Measurements from ENCODE around the gene SERTAD3. TPM values are rescaled to one million over a fixed set of nuclear protein-coding genes. Genes with fewer than 3 reads are reported as not detected.
"Not testable (repeated sequence)": the region's sequence is repeated elsewhere in the genome, so short reads cannot be mapped to it uniquely, and the experiment has no call there.

SERTAD3 gene
- total and polyA plus RNA-seq, 2 donors = 32.2 to 43.8 TPM

DNA sequence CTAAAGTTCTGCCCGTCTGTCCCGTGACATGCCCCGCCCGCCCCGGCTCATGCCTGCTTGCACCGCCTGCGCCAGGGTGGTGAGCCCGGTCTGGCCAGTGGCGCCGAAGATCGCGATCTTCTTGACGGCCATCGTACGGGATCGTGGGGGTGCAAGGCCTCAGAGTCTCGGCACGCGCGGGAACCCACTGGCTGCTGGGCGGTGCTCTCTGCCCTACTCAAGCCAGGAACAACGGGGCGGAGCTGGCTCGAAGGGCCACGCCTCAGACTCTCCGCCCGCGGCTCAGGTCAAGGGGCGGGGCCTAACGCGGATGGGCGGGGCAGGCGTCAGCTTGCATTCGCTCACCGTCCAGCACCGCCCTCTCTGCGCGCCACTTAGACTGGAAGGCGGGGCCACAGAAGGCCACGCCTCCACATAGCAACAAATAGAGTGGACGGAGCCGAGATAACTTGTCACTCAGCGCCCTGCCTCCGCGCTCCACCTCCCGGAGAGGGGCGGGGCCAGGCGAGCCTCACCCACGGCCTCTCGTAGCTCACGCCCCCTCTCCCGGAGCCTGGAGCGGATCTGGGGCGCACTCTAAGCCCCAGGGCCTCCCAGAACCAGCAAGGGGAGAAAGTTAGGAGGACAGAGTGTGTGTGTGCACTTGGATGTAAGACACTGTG is 21.6 kb upstream of the SERTAD3 start, which contains the start of gene BLVRB:
Gene BLVRB (minus strand): TSS at position 189 of the 662 bp plus-strand sequence. CDS start 57 bp downstream, at position 132.
- under 1% methylated on average over 54 of the region's 54 CpGs for WGBS
- H3K36me3 ChIP-seq (ENCODE audit: insufficient read depth) = no peaks in the 10 kb centered on the region
- peaks cover 2% of the 10 kb centered on the region for H3K4me1 ChIP-seq (ENCODE audit: insufficient read depth)
- peak; percentile 96 for DNase-seq (ENCODE audit: extremely low spot score)
- H3K27ac ChIP-seq (ENCODE audit: low read depth) = peak within 1 kb of the TSS; percentile 68
- H3K4me3 ChIP-seq (ENCODE audit: low read depth, low read length) = peak within 1 kb of the TSS; percentile 61

DNA sequence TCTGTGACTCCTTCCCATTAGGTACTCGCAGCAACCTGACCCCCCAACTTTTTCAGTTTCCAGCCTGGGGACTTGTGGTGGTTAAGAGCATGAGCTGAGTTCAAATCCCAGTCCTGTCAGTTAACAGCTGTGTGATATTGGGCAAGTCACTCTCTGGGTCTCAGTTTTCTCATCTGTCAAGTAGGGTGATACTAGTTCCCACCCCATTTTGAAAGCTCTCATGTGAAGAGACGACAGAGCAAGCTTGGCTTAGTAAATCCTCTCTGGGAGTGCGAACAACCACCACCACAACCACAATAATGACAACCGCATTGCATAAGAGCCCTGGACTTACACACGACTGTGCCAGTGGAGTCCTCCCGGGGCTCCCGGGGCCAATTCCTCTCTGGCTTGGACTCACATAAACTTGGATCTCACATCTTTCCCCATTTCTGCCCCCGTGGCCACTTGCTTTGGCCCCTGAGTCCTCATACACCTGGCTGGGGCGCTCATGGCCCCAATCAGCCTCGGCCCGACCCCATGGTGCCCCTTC is 21.0 kb upstream of the SERTAD3 start:
- DNase-seq (ENCODE audit: extremely low spot score) = no peak
- Histone ChIP-seq H3K4me1 (ENCODE audit: insufficient read depth) (peaks cover 2% of the 10 kb centered on the region), H3K36me3 (ENCODE audit: insufficient read depth) (no peaks in the 10 kb centered on the region), H3K27ac (ENCODE audit: low read depth) (peak overlapping the region; percentile 68), H3K4me3 (ENCODE audit: low read depth, low read length) (peak overlapping the region; percentile 51)
- WGBS = 13% methylated on average over 11 of the region's 11 CpGs

DNA sequence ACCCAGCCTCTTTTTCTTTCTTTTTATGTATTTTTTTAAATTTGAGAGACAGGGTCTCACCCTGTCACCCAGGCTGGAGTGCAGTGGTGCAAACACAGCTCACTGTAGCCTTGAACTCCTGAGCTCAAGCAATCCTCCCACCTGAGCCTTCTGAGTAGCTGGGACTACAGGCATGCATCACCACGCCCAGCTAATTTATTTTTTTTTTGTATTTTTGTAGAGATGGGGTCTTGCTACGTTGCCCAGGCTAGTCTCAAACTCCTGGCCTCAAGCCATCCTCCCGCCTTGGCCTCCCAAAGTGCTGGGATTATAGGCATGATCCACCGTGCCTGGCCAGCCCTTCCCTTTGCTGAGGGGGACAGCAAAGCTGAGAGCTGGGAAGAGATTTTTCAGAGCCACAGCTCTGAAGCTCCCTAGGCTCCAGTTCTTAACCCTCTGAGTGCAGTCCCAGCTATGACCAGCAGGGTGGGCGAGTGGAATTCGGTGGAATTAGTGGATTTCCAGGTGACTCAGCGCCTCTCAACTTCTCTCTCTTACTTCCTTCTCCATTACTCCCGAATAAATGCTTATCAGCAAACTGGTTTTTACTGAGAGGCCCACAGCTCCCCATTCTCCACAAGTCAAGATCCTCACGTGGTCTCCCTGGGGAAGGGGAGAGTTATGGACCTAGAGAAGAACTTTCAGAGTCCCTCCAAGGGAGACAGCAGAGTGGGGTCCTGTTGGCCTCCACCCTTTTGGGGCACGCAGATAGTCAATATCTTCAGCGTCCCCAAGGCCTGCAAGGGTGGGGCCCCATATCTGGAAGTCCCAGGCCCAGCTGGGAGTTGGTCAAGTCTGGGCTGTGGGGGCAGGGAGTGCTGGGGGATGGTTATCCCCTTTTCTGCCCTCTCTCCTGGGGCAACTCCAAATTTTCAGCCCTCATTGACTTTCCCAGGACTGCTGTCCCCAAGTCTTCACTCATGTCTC is 20.2 kb upstream of the SERTAD3 start:
- 19% methylated on average over 11 of the region's 11 CpGs for WGBS
- Histone ChIP-seq H3K4me3 (ENCODE audit: low read depth, low read length) (no peak overlapping the region), H3K36me3 (ENCODE audit: insufficient read depth) (no peaks in the 10 kb centered on the region), H3K4me1 (ENCODE audit: insufficient read depth) (peaks cover 2% of the 10 kb centered on the region), H3K27ac (ENCODE audit: low read depth) (peak overlapping the region; percentile 68)
- DNase-seq (ENCODE audit: extremely low spot score) = no peak

DNA sequence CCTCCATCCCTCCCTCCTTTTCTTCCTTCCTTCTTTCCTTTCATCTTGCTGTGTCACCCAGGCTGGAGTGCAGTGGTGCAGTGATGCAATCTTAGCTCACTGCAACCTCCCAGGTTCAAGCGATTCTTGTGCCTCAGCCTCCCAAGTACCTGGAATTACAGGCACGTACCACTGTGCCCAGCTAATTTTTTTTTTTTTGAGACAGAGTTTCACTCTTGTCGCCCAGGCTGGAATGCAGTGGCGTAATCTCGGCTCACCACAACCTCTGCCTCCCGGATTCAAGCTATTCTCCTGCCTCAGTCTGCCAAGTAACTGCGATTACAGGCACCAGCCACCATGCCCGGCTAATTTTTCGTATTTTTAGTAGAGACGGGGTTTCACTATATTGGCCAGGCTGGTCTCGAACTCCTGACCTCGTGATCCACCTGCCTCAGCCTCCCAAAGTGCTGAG is 19.5 kb upstream of the SERTAD3 start:
- not testable (repeated sequence) for DNase-seq (ENCODE audit: extremely low spot score); H3K36me3 ChIP-seq (ENCODE audit: insufficient read depth); H3K4me1 ChIP-seq (ENCODE audit: insufficient read depth); H3K27ac ChIP-seq (ENCODE audit: low read depth); H3K4me3 ChIP-seq (ENCODE audit: low read depth, low read length)
- WGBS = 85% methylated on average over 12 of the region's 12 CpGs

DNA sequence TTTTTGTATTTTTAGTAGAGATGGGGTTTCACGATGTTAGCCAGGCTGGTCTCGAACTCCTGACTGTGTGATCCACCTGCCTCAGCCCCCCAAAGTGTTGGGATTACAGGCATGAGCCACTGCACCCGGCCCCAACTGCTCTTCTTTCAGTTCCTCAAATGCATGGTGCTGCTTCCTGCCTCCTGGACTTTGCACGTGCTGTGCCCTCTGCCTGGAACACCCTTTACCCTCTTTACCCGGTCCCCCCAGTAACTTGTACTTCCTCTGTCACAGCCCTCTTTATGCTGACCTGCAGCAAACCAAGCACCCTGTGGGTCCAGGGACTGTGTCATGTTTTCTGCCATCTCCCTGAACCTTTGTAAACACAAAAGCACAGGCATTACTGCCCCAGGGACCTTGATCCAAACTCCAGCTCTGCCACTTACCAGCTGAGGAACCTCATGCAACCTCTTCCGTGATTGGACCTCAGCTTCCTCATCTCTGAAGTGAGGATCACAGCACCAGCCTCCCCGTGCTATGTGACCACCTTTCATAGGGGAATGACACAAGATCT is 17.6 kb upstream of the SERTAD3 start:
- Histone ChIP-seq H3K36me3 (ENCODE audit: insufficient read depth) (no peaks in the 10 kb centered on the region), H3K4me1 (ENCODE audit: insufficient read depth) (no peaks in the 10 kb centered on the region), H3K4me3 (ENCODE audit: low read depth, low read length) (no peak overlapping the region), H3K27ac (ENCODE audit: low read depth) (no peak overlapping the region)
- no peak for DNase-seq (ENCODE audit: extremely low spot score)
- WGBS = 81% methylated on average over 7 of the region's 7 CpGs

DNA sequence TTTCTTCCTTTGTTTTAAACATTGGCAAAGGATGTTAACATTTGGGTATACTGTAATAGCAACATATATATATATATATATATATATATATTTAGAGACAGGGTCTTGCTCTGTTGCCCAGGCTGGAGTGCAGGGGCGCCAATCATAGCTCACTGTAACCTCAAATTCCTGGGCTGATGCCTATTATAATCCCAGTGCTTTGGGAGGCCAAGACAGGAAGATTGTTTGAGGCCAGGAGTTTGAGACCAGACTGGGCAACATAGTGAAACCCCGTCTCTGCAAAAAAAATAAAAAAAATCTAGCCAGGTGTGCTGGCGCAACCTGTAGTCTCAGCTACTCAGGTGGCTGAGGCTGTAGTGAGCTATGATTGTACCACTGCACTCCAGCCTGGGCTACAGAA is 16.1 kb upstream of the SERTAD3 start:
- H3K27ac ChIP-seq (ENCODE audit: low read depth) = no peak overlapping the region
- no peaks in the 10 kb centered on the region for H3K36me3 ChIP-seq (ENCODE audit: insufficient read depth)
- no peak for DNase-seq (ENCODE audit: extremely low spot score)
- WGBS = 90% methylated on average over 3 of the region's 3 CpGs
- no peak overlapping the region for H3K4me3 ChIP-seq (ENCODE audit: low read depth, low read length)
- H3K4me1 ChIP-seq (ENCODE audit: insufficient read depth) = no peaks in the 10 kb centered on the region

DNA sequence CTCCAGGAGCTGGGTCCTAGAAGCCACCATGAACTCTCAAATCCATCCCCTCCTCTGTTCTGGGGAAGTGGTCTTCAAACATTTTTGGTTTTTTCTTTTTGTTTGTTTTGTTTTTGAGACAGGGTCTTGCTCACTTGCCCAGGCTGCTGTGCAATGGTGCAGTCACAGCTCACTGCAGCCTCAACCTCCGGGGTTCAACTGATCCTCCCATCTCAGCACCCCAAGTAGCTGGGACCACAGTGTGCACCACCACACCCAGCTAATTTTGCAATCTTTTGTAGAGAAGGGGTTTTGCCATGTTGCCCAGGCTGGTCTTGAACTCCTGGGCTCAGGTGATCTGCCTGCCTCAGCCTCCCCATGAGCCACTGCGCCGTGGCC is 14.5 kb upstream of the SERTAD3 start:
- Histone ChIP-seq H3K27ac (ENCODE audit: low read depth) (no peak overlapping the region), H3K4me3 (ENCODE audit: low read depth, low read length) (no peak overlapping the region), H3K4me1 (ENCODE audit: insufficient read depth) (no peaks in the 10 kb centered on the region), H3K36me3 (ENCODE audit: insufficient read depth) (no peaks in the 10 kb centered on the region)
- no peak for DNase-seq (ENCODE audit: extremely low spot score)
- 98% methylated on average over 3 of the region's 3 CpGs for WGBS

DNA sequence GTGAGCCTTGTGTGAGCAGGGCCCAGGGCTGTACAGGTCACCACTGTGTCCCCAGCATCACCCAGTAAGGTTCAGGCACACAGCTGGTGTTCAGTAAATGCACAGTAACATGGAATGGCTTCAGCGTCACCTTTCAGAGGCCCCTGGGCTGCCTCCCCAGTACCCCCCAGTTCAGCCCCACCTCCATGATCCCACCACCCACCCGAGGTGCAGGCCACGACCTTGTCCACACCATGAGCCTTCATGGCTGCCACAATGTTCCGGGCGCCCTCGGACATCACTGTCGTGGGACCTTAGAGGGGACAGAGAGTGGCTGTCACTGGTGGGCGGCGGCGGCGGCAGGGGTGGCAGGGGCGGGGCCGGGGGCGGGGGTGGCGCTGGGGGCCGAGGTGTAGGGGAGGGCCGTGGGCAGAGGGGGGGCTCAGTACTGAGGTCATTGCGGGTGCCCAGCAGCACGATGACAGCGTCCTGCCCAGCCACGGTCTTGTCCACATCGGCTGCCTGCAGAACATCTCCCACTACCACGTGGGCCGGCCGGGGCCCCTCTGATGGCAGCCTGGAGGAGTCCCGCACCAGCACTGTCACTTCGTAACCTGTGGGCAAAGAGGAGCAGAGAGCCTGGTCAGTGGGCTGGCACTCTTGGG is 13.9 kb upstream of the SERTAD3 start:
- no peak overlapping the region for H3K4me3 ChIP-seq (ENCODE audit: low read depth, low read length)
- H3K27ac ChIP-seq (ENCODE audit: low read depth) = no peak overlapping the region
- no peak for DNase-seq (ENCODE audit: extremely low spot score)
- H3K4me1 ChIP-seq (ENCODE audit: insufficient read depth) = no peaks in the 10 kb centered on the region
- 89% methylated on average over 27 of the region's 27 CpGs for WGBS
- no peaks in the 10 kb centered on the region for H3K36me3 ChIP-seq (ENCODE audit: insufficient read depth)

DNA sequence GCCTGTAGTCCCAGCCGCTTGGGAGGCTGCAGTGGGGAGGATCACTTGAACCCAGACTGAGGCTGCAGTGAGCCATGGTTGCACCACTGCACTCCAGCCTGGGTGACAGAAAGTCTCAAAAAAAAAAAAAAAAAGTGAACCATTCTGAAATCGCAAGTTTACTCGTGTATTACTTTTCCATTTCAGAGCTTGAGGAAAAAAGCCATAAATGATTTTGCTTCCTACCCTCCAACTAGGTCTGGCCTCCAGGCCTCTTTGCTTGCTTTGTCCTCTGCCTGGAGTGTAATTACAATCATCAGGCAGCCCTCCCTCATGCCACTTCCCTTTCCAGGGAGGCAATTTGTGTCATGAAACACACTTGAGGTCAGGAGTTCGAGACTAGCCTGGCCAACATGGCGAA is 12.9 kb upstream of the SERTAD3 start:
- 94% methylated on average over 5 of the region's 5 CpGs for WGBS
- no peak for DNase-seq (ENCODE audit: extremely low spot score)
- Histone ChIP-seq H3K4me1 (ENCODE audit: insufficient read depth) (no peaks in the 10 kb centered on the region), H3K4me3 (ENCODE audit: low read depth, low read length) (no peak overlapping the region), H3K36me3 (ENCODE audit: insufficient read depth) (no peaks in the 10 kb centered on the region), H3K27ac (ENCODE audit: low read depth) (no peak overlapping the region)

DNA sequence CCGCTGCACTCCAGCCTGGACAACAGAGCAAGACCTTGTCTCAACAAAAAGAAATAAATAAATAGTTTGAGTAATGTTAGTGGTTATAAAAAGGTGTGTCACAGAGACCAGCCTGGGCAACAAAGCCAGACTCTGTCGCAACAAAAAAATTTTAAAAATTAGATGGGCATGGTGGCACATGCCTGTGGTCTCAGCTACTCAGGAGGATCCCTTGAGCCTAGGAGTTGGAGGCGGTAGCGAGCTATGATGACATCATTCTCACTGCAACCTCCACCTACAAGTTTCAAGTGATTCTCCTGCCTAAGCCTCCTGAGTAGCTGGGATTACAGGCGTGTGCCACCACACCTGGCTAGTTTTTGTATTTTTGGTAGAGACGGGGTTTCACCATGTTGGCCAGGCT is 9.8 kb upstream of the SERTAD3 start:
- WGBS = 94% methylated on average over 6 of the region's 6 CpGs
- not testable (repeated sequence) for H3K36me3 ChIP-seq (ENCODE audit: insufficient read depth); H3K4me3 ChIP-seq (ENCODE audit: low read depth, low read length); DNase-seq (ENCODE audit: extremely low spot score); H3K4me1 ChIP-seq (ENCODE audit: insufficient read depth); H3K27ac ChIP-seq (ENCODE audit: low read depth)

DNA sequence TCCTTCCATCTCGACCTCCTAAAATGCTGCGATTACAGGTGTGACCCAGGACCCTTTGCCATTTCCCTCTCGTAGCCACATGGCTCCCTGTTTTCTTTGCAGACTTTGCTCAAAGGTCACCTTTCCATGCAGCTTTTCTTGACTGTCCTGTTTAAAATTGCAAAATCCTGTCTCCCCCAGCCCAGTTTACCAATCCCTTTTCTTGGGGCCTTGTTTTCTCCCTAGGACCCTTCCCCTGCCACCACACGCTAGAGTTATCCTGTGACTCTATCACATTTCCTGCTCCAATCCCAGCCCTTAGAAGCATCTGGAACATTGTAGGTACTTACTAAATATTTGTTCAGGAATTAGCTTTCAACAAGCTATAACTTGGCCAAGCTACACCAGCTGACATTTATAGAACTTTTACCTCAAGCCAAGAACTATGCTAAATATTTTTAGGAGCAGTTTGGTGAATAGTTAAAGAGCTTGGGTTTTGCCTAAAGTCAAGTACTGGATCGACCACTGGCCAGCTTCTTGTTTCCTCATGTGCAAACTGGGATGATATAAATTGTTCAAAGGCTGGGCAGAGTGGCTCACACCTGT is 9.1 kb upstream of the SERTAD3 start:
- Histone ChIP-seq H3K4me3 (ENCODE audit: low read depth, low read length) (no peak overlapping the region), H3K4me1 (ENCODE audit: insufficient read depth) (no peaks in the 10 kb centered on the region), H3K27ac (ENCODE audit: low read depth) (no peak overlapping the region), H3K36me3 (ENCODE audit: insufficient read depth) (no peaks in the 10 kb centered on the region)
- DNase-seq (ENCODE audit: extremely low spot score) = no peak
- WGBS = 65% methylated on average over 5 of the region's 5 CpGs

DNA sequence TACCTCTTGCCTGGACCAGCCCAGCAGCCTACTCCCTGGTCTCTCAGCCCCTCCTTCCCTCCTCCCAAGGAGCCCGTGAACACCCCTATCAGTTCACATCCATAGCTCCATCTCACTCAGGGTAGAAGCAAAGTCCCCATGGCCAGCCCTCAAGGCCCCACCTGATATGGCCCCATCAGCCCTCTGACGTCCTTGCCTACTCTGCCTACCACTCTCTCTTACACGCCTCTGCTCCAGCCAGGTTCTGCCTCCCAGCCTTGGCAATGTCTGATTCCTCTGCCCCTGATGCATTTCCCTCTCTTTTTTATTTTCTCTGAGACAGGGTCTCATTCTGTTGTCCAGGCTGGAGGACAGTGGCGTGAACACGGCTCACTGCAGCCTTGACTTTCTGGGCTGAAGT is 7.9 kb upstream of the SERTAD3 start:
- no peak overlapping the region for H3K27ac ChIP-seq (ENCODE audit: low read depth)
- no peak overlapping the region for H3K4me3 ChIP-seq (ENCODE audit: low read depth, low read length)
- WGBS = 68% methylated on average over 5 of the region's 5 CpGs
- no peak for DNase-seq (ENCODE audit: extremely low spot score)
- no peaks in the 10 kb centered on the region for H3K36me3 ChIP-seq (ENCODE audit: insufficient read depth)
- no peaks in the 10 kb centered on the region for H3K4me1 ChIP-seq (ENCODE audit: insufficient read depth)

DNA sequence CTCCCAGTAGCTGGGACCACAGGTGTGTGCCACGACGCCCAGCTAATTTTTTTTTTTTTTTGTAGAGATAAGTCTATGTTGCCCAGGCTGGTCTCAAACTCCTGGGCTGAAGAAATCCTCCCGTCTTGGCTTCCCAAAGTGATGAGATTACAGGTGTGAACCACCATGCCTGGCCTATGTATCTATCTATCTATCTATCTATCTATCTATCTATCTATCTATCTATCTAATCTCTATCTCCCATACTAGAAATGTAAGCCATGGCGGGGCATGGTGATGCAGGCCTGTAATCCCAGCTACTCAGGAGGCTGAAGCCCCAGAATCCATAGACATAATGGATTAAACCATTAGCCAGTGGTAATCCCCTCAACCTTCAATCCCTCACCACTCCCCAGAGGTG is 6.5 kb upstream of the SERTAD3 start:
- WGBS = 95% methylated on average over 4 of the region's 4 CpGs
- H3K36me3 ChIP-seq (ENCODE audit: insufficient read depth) = no peaks in the 10 kb centered on the region
- H3K4me3 ChIP-seq (ENCODE audit: low read depth, low read length) = no peak overlapping the region
- DNase-seq (ENCODE audit: extremely low spot score) = no peak
- no peaks in the 10 kb centered on the region for H3K4me1 ChIP-seq (ENCODE audit: insufficient read depth)
- H3K27ac ChIP-seq (ENCODE audit: low read depth) = no peak overlapping the region

Data from urinary bladder (tissue), 4 donors.